Measurements from ENCODE around the gene PTPRD. TPM values are rescaled to one million over a fixed set of nuclear protein-coding genes. Genes with fewer than 3 reads are reported as not detected.
A peak's percentile ranks its signal among the peaks of the same experiment; 100 is the strongest.

PTPRD gene
- total RNA-seq, 1 donor from 2014 or later, result 136 TPM

GRCh38 chr9:9790216-9790872 lies 822.5 kb downstream of the PTPRD start:
- Histone ChIP-seq H3F3A (ENCODE audit: low read depth) (no peaks in the 10 kb centered on the region), H4K20me1 (ENCODE audit: low read depth) (no peaks in the 10 kb centered on the region), H3K79me2 (ENCODE audit: low read depth) (no peaks in the 10 kb centered on the region), H3K4me3 (no peak overlapping the region), H2AFZ (replicated peaks) (no peak overlapping the region), H3K4me2 (no peak overlapping the region), H3K9ac (no peak overlapping the region), H3K27ac (no peak overlapping the region), H3K36me3 (no peaks in the 10 kb centered on the region), H3K4me1 (no peaks in the 10 kb centered on the region), H3K27me3 (no peaks in the 10 kb centered on the region), H3K9me3 (ENCODE audit: low read depth) (no peaks in the 10 kb centered on the region)
- Mint-ChIP-seq H3K27me3 (ENCODE audit: insufficient read depth, low read depth) (no peaks in the 10 kb centered on the region), H3K4me1 (peaks cover 2% of the 10 kb centered on the region), H3K4me3 (no peak overlapping the region), H3K36me3 (no peaks in the 10 kb centered on the region), H3K27ac (no peak overlapping the region), H3K9me3 (no peaks in the 10 kb centered on the region)
- peak; percentile 69 for DNase-seq (ENCODE audit: low spot score)
- peak; percentile 88 for TF ChIP-seq CTCF (IDR thresholded peaks at IDR 0.05)
- TF ChIP-seq EZH2 (IDR thresholded peaks at IDR 0.05), result no peak

GRCh38 chr9:9783711-9784110 lies 829.1 kb downstream of the PTPRD start:
- H3K27me3 ChIP-seq, result no peaks in the 10 kb centered on the region
- no peak for TF ChIP-seq CTCF (IDR thresholded peaks at IDR 0.05)
- no peak for TF ChIP-seq EZH2phosphoT487 (IDR thresholded peaks at IDR 0.05)
- TF ChIP-seq EZH2 (IDR thresholded peaks at IDR 0.05), result no peak
- H3K36me3 Mint-ChIP-seq, result no peaks in the 10 kb centered on the region
- H3K4me1 ChIP-seq, result no peaks in the 10 kb centered on the region
- no peak overlapping the region for H3K27ac Mint-ChIP-seq
- no peaks in the 10 kb centered on the region for H3K9me3 Mint-ChIP-seq
- no peak for DNase-seq (ENCODE audit: low spot score)
- no peaks in the 10 kb centered on the region for H3K9me3 ChIP-seq (ENCODE audit: low read depth)
- H3K4me3 Mint-ChIP-seq, result no peak overlapping the region
- no peak overlapping the region for H2AFZ ChIP-seq (replicated peaks)
- no peak overlapping the region for H3K9ac ChIP-seq
- no peaks in the 10 kb centered on the region for H3K79me2 ChIP-seq (ENCODE audit: low read depth)
- H3K4me3 ChIP-seq, result no peak overlapping the region
- H3K36me3 ChIP-seq, result no peaks in the 10 kb centered on the region
- H3F3A ChIP-seq (ENCODE audit: low read depth), result no peaks in the 10 kb centered on the region
- H4K20me1 ChIP-seq (ENCODE audit: low read depth), result no peaks in the 10 kb centered on the region
- no peak overlapping the region for H3K4me2 ChIP-seq
- H3K4me1 Mint-ChIP-seq, result no peaks in the 10 kb centered on the region
- H3K27ac ChIP-seq, result no peak overlapping the region
- no peaks in the 10 kb centered on the region for H3K27me3 Mint-ChIP-seq (ENCODE audit: insufficient read depth, low read depth)

- DNase-seq (ENCODE audit: low spot score), result no peak
- no peaks in the 10 kb centered on the region for H4K20me1 ChIP-seq (ENCODE audit: low read depth)
- Mint-ChIP-seq H3K4me3 (no peak overlapping the region), H3K27ac (no peak overlapping the region), H3K4me1 (no peaks in the 10 kb centered on the region), H3K27me3 (ENCODE audit: insufficient read depth, low read depth) (no peaks in the 10 kb centered on the region), H3K9me3 (no peaks in the 10 kb centered on the region), H3K36me3 (no peaks in the 10 kb centered on the region)
- H3K4me3 ChIP-seq, result no peak overlapping the region
- no peak overlapping the region for H3K4me2 ChIP-seq
- H3K27me3 ChIP-seq, result no peaks in the 10 kb centered on the region
- H3K79me2 ChIP-seq (ENCODE audit: low read depth), result no peaks in the 10 kb centered on the region
- H3K9ac ChIP-seq, result no peak overlapping the region
- H3F3A ChIP-seq (ENCODE audit: low read depth), result no peaks in the 10 kb centered on the region
- no peaks in the 10 kb centered on the region for H3K4me1 ChIP-seq
- TF ChIP-seq CTCF (IDR thresholded peaks at IDR 0.05) (no peak), EZH2 (IDR thresholded peaks at IDR 0.05) (no peak), EZH2phosphoT487 (IDR thresholded peaks at IDR 0.05) (no peak)
- H3K27ac ChIP-seq, result no peak overlapping the region
- H3K36me3 ChIP-seq, result no peaks in the 10 kb centered on the region
- no peaks in the 10 kb centered on the region for H3K9me3 ChIP-seq (ENCODE audit: low read depth)
- no peak overlapping the region for H2AFZ ChIP-seq (replicated peaks)
Observed at GRCh38 chr9:9783211-9783610, 829.6 kb downstream of the PTPRD start.

Measured in neural progenitor cell (in vitro differentiated cells).